ENCODE data around the gene SRRM3.

DNA sequence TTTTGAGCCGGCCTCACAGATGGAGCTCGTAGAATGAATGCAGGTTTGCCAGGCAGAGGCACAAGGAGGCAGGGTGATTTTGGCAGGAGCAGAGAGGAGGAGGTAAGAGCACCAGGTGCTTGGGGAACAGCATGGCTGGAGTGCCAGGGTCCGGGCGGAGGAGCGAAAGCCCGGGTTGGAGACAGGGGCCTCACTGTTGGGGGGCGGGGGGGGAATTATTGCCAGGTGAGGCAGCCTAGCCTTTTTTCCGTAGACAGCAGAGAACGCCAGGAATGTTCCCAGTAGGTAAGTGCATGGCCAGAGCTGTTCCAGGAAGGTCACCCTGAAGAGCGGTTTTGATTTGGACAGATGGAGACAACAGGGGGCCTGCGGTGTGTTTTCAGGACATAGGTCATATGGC lies 9.5 kb downstream of the SRRM3 start:
- TF ChIP-seq PHB2 (IDR thresholded peaks at IDR 0.05; ENCODE audit: low read depth), result no peak
- no peak for TF ChIP-seq ZNF134 (CRISPR knock-in tag; conservative IDR thresholded peaks at IDR 0.05)
- TF ChIP-seq, protein P1, sequence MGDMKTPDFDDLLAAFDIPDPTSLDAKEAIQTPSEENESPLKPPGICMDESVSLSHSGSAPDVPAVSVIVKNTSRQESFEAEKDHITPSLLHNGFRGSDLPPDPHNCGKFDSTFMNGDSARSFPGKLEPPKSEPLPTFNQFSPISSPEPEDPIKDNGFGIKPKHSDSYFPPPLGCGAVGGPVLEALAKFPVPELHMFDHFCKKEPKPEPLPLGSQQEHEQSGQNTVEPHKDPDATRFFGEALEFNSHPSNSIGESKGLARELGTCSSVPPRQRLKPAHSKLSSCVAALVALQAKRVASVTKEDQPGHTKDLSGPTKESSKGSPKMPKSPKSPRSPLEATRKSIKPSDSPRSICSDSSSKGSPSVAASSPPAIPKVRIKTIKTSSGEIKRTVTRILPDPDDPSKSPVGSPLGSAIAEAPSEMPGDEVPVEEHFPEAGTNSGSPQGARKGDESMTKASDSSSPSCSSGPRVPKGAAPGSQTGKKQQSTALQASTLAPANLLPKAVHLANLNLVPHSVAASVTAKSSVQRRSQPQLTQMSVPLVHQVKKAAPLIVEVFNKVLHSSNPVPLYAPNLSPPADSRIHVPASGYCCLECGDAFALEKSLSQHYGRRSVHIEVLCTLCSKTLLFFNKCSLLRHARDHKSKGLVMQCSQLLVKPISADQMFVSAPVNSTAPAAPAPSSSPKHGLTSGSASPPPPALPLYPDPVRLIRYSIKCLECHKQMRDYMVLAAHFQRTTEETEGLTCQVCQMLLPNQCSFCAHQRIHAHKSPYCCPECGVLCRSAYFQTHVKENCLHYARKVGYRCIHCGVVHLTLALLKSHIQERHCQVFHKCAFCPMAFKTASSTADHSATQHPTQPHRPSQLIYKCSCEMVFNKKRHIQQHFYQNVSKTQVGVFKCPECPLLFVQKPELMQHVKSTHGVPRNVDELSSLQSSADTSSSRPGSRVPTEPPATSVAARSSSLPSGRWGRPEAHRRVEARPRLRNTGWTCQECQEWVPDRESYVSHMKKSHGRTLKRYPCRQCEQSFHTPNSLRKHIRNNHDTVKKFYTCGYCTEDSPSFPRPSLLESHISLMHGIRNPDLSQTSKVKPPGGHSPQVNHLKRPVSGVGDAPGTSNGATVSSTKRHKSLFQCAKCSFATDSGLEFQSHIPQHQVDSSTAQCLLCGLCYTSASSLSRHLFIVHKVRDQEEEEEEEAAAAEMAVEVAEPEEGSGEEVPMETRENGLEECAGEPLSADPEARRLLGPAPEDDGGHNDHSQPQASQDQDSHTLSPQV (IDR thresholded peaks at IDR 0.05), result no peak
- TF ChIP-seq, protein P2, sequence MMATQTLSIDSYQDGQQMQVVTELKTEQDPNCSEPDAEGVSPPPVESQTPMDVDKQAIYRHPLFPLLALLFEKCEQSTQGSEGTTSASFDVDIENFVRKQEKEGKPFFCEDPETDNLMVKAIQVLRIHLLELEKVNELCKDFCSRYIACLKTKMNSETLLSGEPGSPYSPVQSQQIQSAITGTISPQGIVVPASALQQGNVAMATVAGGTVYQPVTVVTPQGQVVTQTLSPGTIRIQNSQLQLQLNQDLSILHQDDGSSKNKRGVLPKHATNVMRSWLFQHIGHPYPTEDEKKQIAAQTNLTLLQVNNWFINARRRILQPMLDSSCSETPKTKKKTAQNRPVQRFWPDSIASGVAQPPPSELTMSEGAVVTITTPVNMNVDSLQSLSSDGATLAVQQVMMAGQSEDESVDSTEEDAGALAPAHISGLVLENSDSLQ (IDR thresholded peaks at IDR 0.05), result no peak
- no peak for TF ChIP-seq ZNF41 (CRISPR knock-in tag; conservative IDR thresholded peaks at IDR 0.05)
- TF ChIP-seq, protein P3, sequence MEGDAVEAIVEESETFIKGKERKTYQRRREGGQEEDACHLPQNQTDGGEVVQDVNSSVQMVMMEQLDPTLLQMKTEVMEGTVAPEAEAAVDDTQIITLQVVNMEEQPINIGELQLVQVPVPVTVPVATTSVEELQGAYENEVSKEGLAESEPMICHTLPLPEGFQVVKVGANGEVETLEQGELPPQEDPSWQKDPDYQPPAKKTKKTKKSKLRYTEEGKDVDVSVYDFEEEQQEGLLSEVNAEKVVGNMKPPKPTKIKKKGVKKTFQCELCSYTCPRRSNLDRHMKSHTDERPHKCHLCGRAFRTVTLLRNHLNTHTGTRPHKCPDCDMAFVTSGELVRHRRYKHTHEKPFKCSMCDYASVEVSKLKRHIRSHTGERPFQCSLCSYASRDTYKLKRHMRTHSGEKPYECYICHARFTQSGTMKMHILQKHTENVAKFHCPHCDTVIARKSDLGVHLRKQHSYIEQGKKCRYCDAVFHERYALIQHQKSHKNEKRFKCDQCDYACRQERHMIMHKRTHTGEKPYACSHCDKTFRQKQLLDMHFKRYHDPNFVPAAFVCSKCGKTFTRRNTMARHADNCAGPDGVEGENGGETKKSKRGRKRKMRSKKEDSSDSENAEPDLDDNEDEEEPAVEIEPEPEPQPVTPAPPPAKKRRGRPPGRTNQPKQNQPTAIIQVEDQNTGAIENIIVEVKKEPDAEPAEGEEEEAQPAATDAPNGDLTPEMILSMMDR (IDR thresholded peaks at IDR 0.05 in 2 of 3, conservative IDR thresholded peaks at IDR 0.05 in 1 of 3; ENCODE audit: insufficient read depth in 2 of 3, low read depth in 1 of 3, low read length in 3 of 3), result no peak
- no peak for TF ChIP-seq PHF21A (IDR thresholded peaks at IDR 0.05; ENCODE audit: borderline replicate concordance, low read depth)
- TF ChIP-seq, protein P4, sequence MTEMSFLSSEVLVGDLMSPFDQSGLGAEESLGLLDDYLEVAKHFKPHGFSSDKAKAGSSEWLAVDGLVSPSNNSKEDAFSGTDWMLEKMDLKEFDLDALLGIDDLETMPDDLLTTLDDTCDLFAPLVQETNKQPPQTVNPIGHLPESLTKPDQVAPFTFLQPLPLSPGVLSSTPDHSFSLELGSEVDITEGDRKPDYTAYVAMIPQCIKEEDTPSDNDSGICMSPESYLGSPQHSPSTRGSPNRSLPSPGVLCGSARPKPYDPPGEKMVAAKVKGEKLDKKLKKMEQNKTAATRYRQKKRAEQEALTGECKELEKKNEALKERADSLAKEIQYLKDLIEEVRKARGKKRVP (CRISPR knock-in tag; IDR thresholded peaks at IDR 0.05), result no peak
- TF ChIP-seq RAD21 (CRISPR knock-in tag; conservative IDR thresholded peaks at IDR 0.05 in 1 of 2, IDR thresholded peaks at IDR 0.05 in 1 of 2), result no peak
- TF ChIP-seq, protein P5, sequence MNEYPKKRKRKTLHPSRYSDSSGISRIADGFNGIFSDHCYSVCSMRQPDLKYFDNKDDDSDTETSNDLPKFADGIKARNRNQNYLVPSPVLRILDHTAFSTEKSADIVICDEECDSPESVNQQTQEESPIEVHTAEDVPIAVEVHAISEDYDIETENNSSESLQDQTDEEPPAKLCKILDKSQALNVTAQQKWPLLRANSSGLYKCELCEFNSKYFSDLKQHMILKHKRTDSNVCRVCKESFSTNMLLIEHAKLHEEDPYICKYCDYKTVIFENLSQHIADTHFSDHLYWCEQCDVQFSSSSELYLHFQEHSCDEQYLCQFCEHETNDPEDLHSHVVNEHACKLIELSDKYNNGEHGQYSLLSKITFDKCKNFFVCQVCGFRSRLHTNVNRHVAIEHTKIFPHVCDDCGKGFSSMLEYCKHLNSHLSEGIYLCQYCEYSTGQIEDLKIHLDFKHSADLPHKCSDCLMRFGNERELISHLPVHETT (CRISPR knock-in tag; conservative IDR thresholded peaks at IDR 0.05 in 1 of 2, IDR thresholded peaks at IDR 0.05 in 1 of 2), result no peak
- no peak for TF ChIP-seq NR2F6 (CRISPR knock-in tag; IDR thresholded peaks at IDR 0.05)
- TF ChIP-seq ZNF224 (CRISPR knock-in tag; IDR thresholded peaks at IDR 0.05), result no peak

All from K562 (cell line).